GM23338 (cell line): ENCODE measurements around the gene DCST1.

Experiments
- CREB1 ChIP-seq: fragments of 250-450 bp; sonication (Bioruptor Pico); IDR thresholded peaks from 2 replicates; pipeline ENCODE4 v1.5.0; 2020; ENCODE audit warnings: low read depth, mild to moderate bottlenecking, moderate library complexity
- EZH2 ChIP-seq: fragments of 200-600 bp; sonication (generic); IDR thresholded peaks from one replicate; pipeline ENCODE4 v1.8.0; 2017; ENCODE audit warnings: antibody characterized with exemption, mild to moderate bottlenecking, low read depth; ENCODE audit not compliant: unreplicated experiment
- EZH2phosphoT487 ChIP-seq: fragments of 200-600 bp; sonication (generic); IDR thresholded peaks from one replicate; pipeline ENCODE4 v1.8.1; 2018; ENCODE audit warnings: antibody characterized with exemption; ENCODE audit not compliant: unreplicated experiment
- NANOG ChIP-seq: IDR thresholded peaks from 2 replicates; pipeline ENCODE4 v1.6.1; 2016; ENCODE audit warnings: antibody characterized with exemption, borderline replicate concordance
- POLR2AphosphoS5 ChIP-seq: IDR thresholded peaks from 2 replicates; pipeline ENCODE4 v1.6.1; 2016; ENCODE audit warnings: antibody characterized with exemption, low read depth
- STAT1 ChIP-seq: IDR thresholded peaks from one replicate; pipeline ENCODE4 v1.6.1; 2016; ENCODE audit warnings: antibody characterized with exemption; ENCODE audit not compliant: unreplicated experiment
- ZNF114 ChIP-seq: fragments of 250-450 bp; sonication (Bioruptor Pico); IDR thresholded peaks from 2 replicates; pipeline ENCODE4 v1.5.0; 2020; ENCODE audit warnings: mild to moderate bottlenecking, moderate library complexity
- TF ChIP-seq, protein P1 (sequence below), 2 experiments: fragments of 200-600 bp in 1 of 2; sonication (generic) in 1 of 2; conservative IDR thresholded peaks; 2 replicates each; pipeline versions ENCODE4 v1.5.1 to v1.6.1; 2016 to 2017; ENCODE audit warnings: antibody characterized with exemption in 2 of 2, low read depth in 2 of 2, mild to moderate bottlenecking in 2 of 2, moderate library complexity in 1 of 2
- TF ChIP-seq, protein P2 (sequence below): IDR thresholded peaks from one replicate; pipeline ENCODE4 v1.6.1; 2018; ENCODE audit warnings: antibody characterized with exemption; ENCODE audit not compliant: unreplicated experiment
- TF ChIP-seq, protein P3 (sequence below): IDR thresholded peaks from 2 replicates; pipeline ENCODE4 v1.6.1; 2016; ENCODE audit warnings: antibody characterized with exemption

DNA sequence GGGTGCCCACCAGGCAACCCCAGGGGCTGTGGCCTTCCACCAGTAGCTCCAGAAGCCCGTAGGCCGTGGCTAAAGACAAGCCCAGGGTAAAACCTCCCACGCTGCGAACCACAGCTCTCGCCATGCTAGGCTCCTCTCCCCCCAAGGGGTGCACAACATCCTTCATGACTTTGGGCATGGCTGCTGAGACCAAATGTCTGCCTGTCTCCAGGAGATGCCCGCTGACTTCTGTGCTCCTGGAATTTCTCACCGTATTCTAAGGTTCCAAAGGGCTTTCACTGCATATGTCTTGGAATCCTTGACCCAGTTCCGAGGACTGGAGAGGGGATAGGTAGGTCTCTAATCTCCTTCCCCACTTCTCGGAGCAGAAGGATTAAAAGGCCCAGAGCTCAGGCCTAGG, at the start of gene DCST1, which contains the start of gene DCST2:
- no peak for TF ChIP-seq POLR2AphosphoS5
- TF ChIP-seq EZH2: no peak
- TF ChIP-seq, protein P1, sequence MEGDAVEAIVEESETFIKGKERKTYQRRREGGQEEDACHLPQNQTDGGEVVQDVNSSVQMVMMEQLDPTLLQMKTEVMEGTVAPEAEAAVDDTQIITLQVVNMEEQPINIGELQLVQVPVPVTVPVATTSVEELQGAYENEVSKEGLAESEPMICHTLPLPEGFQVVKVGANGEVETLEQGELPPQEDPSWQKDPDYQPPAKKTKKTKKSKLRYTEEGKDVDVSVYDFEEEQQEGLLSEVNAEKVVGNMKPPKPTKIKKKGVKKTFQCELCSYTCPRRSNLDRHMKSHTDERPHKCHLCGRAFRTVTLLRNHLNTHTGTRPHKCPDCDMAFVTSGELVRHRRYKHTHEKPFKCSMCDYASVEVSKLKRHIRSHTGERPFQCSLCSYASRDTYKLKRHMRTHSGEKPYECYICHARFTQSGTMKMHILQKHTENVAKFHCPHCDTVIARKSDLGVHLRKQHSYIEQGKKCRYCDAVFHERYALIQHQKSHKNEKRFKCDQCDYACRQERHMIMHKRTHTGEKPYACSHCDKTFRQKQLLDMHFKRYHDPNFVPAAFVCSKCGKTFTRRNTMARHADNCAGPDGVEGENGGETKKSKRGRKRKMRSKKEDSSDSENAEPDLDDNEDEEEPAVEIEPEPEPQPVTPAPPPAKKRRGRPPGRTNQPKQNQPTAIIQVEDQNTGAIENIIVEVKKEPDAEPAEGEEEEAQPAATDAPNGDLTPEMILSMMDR (conservative IDR thresholded peaks at IDR 0.05; ENCODE audit: low read depth in 2 of 2): no peak
- TF ChIP-seq ZNF114 (CRISPR knock-in tag): no peak
- TF ChIP-seq EZH2phosphoT487: no peak
- no peak for TF ChIP-seq STAT1
- no peak for TF ChIP-seq CREB1 (CRISPR knock-in tag)
- TF ChIP-seq, protein P2, sequence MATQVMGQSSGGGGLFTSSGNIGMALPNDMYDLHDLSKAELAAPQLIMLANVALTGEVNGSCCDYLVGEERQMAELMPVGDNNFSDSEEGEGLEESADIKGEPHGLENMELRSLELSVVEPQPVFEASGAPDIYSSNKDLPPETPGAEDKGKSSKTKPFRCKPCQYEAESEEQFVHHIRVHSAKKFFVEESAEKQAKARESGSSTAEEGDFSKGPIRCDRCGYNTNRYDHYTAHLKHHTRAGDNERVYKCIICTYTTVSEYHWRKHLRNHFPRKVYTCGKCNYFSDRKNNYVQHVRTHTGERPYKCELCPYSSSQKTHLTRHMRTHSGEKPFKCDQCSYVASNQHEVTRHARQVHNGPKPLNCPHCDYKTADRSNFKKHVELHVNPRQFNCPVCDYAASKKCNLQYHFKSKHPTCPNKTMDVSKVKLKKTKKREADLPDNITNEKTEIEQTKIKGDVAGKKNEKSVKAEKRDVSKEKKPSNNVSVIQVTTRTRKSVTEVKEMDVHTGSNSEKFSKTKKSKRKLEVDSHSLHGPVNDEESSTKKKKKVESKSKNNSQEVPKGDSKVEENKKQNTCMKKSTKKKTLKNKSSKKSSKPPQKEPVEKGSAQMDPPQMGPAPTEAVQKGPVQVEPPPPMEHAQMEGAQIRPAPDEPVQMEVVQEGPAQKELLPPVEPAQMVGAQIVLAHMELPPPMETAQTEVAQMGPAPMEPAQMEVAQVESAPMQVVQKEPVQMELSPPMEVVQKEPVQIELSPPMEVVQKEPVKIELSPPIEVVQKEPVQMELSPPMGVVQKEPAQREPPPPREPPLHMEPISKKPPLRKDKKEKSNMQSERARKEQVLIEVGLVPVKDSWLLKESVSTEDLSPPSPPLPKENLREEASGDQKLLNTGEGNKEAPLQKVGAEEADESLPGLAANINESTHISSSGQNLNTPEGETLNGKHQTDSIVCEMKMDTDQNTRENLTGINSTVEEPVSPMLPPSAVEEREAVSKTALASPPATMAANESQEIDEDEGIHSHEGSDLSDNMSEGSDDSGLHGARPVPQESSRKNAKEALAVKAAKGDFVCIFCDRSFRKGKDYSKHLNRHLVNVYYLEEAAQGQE: no peak
- no peak for TF ChIP-seq NANOG
- TF ChIP-seq, protein P3, sequence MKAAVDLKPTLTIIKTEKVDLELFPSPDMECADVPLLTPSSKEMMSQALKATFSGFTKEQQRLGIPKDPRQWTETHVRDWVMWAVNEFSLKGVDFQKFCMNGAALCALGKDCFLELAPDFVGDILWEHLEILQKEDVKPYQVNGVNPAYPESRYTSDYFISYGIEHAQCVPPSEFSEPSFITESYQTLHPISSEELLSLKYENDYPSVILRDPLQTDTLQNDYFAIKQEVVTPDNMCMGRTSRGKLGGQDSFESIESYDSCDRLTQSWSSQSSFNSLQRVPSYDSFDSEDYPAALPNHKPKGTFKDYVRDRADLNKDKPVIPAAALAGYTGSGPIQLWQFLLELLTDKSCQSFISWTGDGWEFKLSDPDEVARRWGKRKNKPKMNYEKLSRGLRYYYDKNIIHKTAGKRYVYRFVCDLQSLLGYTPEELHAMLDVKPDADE: no peak
